Activated CD4-positive, CD25-positive, alpha-beta regulatory T cell treated with anti-CD3 and anti-CD28 coated beads, Interleukin-2, amount 50 U/mL, for 16 hours (primary cell): Measurements from ENCODE around the gene CEP112.

Source experiments
- DNase-seq: peaks from one replicate; pipeline ENCODE4 v3.0.0-alpha.2; 2020; ENCODE audit warnings: low read depth, low spot score

Gene CEP112

GRCh38 chr17:65933290-65933689 lies 258.6 kb downstream of the CEP112 start:
- no peak for DNase-seq

- no peak for DNase-seq
Observed at GRCh38 chr17:65931246-65932149, 260.4 kb downstream of the CEP112 start.

- DNase-seq = no peak
Observed at GRCh38 chr17:65930140-65930730, 261.7 kb downstream of the CEP112 start.

DNA sequence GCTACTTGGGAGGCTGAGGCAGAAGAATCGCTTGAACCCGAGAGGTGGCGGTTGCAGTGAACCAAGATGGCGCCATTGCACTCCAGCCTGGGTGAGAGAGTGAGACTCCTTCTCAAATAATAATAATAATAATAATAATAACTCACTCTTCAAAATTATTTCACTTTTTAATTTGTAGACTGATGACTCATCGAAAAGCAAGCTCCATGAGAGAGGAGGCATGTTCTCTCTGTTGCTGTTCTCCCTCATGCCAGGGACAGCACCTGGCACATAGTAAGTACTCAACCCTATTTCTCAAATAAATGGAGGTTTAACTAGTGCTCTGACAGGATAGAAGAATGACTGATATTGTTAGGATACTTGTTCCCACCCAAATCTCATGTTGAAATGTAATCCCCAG lies 265.3 kb downstream of the CEP112 start:
- no peak for DNase-seq

DNA sequence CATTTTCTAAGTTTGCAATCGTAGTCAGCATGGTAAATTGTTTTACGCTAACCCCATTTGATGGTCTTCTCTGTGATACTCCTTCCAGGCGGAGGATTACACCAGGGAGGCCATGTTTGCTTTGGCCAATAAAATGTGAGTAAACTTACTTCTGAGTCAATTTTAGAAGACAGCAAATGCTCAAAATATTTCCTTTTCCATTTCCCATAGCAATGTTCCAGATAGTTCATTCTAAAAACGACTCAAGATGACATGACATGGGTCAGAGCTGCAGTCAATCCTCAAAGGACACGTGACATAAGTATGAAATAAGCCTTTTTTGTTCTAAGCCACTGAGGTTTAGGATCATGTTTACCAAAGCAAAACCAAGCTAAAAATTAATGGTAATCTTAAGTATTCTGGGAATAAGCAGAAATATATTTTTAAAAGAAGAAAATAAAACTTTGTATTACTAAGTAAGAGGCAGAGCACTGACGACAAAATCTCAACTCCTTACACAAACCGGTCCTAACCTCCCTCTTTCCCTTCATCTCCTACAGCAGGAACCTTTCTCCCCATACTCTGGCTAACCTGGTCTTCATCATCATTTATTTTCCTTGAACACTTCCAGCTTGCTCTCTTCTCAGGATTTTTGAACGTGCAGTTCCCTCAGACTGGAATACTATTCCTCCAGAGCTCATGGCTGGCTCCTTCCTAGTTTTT lies 266.2 kb downstream of the CEP112 start:
- DNase-seq = no peak

- no peak for DNase-seq
Observed at GRCh38 chr17:65920996-65921395, 270.9 kb downstream of the CEP112 start.

- DNase-seq = no peak
Observed at GRCh38 chr17:65918916-65919315, 273.0 kb downstream of the CEP112 start.

- no peak for DNase-seq
Observed at GRCh38 chr17:65918500-65918899, 273.4 kb downstream of the CEP112 start.

GRCh38 chr17:65917560-65917959 lies 274.4 kb downstream of the CEP112 start:
- DNase-seq = no peak

DNA sequence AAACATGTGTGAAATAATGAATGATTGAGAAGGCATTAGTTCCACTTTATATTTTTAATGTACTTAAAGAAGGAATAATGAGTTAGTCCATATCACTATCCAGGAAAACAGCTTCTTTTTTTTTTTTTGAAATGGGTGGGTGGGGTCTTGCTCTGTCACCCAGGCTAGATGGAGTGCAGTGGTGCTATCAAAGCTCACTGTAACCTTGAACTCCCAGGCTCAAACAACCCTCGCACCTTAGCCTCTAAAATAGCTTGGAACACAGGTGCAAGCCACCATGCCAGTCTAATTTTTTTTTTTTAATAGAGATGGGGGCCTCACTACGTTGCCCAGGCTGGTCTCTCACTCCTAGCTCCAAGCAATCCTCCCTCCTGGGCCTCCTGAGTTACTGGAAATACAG lies 275.5 kb downstream of the CEP112 start:
- DNase-seq = no peak

DNA sequence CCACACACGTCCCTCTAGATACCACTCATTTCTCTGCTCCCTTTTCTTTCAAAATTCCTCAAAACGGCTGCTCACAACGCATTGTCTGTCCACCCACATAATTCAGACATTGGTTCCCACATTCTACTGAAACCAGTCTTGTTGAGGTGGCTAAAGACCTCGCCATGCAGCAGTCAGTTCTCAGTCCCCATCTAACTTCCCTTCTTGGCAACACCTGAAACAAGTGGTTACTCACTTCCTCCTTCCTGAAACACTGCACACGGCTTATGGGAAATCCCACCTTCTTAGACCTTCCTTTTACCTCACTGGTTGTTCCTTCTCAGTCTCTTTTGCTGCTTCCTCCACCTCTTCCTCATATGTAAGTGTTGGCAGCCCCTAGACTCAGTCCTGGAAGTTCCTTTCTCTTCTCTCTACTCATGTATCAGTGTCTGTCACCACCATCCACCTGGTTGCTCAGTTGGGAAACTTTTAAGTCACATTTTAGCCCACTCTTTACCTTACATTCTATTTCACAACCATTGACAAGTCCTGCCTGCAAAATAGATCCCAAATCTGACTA lies 277.1 kb downstream of the CEP112 start:
- no peak for DNase-seq

- no peak for DNase-seq
Observed at GRCh38 chr17:65913326-65913850, 278.5 kb downstream of the CEP112 start.

DNA sequence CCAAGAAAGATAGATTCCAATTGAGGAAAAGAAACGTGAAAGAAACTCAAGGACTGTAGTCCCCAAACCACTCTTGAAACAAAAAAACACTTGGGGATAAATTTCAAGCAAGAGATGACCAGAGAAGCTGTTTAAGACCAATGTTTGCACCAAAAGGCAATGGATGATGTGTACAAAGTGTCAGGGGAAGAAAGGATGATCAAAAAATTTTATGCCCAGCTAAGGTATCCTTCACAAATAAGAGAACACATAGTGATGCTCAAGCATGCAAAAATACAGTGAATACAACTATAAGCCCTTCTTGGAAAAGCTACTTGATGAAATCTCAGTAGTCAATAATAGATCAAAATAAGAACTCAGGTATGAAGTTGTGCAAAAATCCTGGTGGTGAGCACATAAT lies 281.1 kb downstream of the CEP112 start:
- DNase-seq = no peak

- DNase-seq = no peak
Observed at GRCh38 chr17:65902831-65903522, 289.0 kb downstream of the CEP112 start.

- DNase-seq = no peak
Observed at GRCh38 chr17:65902155-65902554, 289.8 kb downstream of the CEP112 start.

DNA sequence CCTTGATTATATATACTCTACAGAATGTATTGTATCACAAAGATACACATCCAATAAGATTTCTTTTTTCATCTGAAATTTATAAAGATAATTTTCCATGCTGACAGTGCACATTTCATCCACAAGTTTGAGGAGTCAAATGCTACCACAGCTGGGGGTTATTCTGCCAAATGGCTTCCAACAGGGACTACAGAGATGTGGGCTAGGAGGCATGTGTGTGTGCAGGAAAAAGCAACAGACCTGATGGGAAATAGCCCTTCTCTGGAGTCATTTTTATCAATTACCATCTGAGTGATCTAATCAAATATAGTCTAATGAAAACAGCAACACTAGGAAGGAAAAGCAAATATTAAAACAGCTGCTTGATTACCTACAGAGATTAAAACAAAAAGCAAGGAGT lies 290.5 kb downstream of the CEP112 start:
- no peak for DNase-seq

DNA sequence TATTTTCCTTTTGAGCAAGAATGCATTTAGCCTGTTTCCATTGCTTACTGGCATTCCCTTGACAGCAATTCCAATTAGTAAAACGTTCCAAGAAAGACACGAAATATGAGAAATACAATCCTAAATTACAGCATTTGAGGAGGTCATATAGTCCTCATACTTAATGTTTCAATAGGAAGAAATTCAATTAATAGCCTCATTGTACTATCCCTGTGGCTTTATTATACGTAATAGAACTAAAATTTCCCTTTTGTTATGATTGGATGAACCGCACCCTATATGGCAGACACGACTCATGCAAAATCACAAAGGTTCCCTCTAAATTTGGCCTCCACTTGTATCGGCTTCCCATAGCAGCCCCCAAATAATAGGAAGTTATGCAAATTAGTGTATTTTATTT lies 291.7 kb downstream of the CEP112 start:
- no peak for DNase-seq

DNA sequence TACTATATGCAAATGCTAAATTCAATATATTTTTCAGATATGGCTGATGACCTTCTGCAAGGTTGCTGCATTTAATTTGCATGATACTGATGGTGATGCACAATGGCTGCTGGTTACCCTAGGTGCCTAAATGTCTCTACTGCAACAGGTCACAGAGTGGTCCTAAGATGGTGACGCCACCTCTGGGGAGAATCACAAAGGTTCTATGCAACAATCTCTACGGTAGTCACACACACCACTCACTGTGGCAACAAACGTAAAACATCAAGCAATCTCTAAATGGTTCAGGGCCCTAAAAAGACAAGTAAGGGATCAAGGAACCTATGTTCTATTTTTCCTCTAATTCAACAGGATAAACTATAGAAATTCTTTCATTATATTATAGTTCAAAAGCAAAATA lies 293.3 kb downstream of the CEP112 start:
- no peak for DNase-seq

- DNase-seq = no peak
Observed at GRCh38 chr17:65896889-65897288, 295.0 kb downstream of the CEP112 start.

DNA sequence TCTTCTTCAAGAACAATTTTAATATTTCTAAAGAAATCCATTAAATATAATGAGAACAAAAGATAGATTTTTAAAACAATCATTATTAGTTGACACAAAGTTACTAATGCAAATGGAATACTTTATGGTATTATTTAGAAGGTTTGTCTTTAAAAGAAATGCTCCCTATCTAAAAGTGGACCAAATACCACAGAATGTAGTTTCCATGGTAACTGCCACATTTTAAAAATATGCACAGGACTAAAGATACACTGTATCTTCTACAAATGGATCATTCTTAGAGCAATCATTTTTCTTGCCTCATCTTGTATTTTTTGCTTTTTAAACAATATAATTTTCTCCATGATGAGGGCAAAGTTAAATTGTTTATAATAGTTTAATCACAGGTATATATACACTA lies 296.0 kb downstream of the CEP112 start:
- DNase-seq = no peak

- DNase-seq = no peak
Observed at GRCh38 chr17:65893692-65894279, 298.1 kb downstream of the CEP112 start.
